Caco-2 (cell line): Measurements from ENCODE around the gene TMEM235. TPM values are rescaled to one million over a fixed set of nuclear protein-coding genes. Genes with fewer than 3 reads are reported as not detected.

ENCODE experiments used
- BruUV-seq: library from RNA; stranded (reverse); fragments of 400-500 nt; replicated peaks from 2 replicates; lab custom pipeline; 2021; lab: Mats Ljungman, UMichigan
- CTCF ChIA-PET: fragments of 300-600 bp; sonication (Branson Sonifier 250); formaldehyde crosslinking; loops from one replicate; lab custom pipeline; 2022; ENCODE audit warnings: antibody characterized with exemption; lab: Charles Lee
- POLR2A ChIA-PET: fragments of 300-600 bp; sonication (Branson Sonifier 250); formaldehyde crosslinking; loops from one replicate; lab custom pipeline; 2022; ENCODE audit warnings: antibody characterized with exemption; lab: Charles Lee
- DNase-seq, 2 experiments: peaks; one replicate each; pipeline versions ENCODE4 v3.0.0 to v3.0.0-alpha.2; 2020 to 2022
- H3K27me3 ChIP-seq: replicated peaks from 2 replicates; pipeline ENCODE4 v1.6.0; 2011; ENCODE audit warnings: low read length; ENCODE audit not compliant: control insufficient read depth, insufficient read depth
- H3K36me3 ChIP-seq: 2 replicates; pipeline ENCODE4 v1.5.1; 2011; ENCODE audit warnings: low read length; ENCODE audit not compliant: control insufficient read depth, insufficient read depth
- H3K4me1 ChIP-seq: fragments of 250-450 bp; sonication (Bioruptor Pico); 2 replicates; pipeline ENCODE4 v1.5.1; 2020; ENCODE audit warnings: mild to moderate bottlenecking
- H3K4me3 ChIP-seq: 2 replicates; pipeline ENCODE4 v1.5.1; 2011; ENCODE audit warnings: low read depth, mild to moderate bottlenecking, control low read depth, low read length
- H3K9me3 ChIP-seq: fragments of 250-450 bp; sonication (Bioruptor Pico); 2 replicates; pipeline ENCODE4 v1.5.1; 2020; ENCODE audit warnings: mild to moderate bottlenecking, moderate library complexity
- H3K27ac Mint-ChIP-seq: one replicate; pipeline ENCODE4 v1.8.0; 2022; ENCODE audit warnings: mixed read lengths; ENCODE audit not compliant: unreplicated experiment
- H3K27me3 Mint-ChIP-seq: one replicate; pipeline ENCODE4 v1.8.0; 2022; ENCODE audit warnings: mixed read lengths; ENCODE audit not compliant: insufficient read depth, unreplicated experiment
- H3K36me3 Mint-ChIP-seq: one replicate; pipeline ENCODE4 v1.8.0; 2022; ENCODE audit warnings: mild to moderate bottlenecking, mixed read lengths; ENCODE audit not compliant: insufficient read depth, unreplicated experiment
- H3K4me1 Mint-ChIP-seq: one replicate; pipeline ENCODE4 v1.8.0; 2022; ENCODE audit warnings: low read depth, mixed read lengths; ENCODE audit not compliant: unreplicated experiment
- H3K4me3 Mint-ChIP-seq: one replicate; pipeline ENCODE4 v1.8.0; 2022; ENCODE audit warnings: mild to moderate bottlenecking, moderate library complexity, mixed read lengths; ENCODE audit not compliant: unreplicated experiment
- H3K9me3 Mint-ChIP-seq: one replicate; pipeline ENCODE4 v1.8.0; 2022; ENCODE audit warnings: mixed read lengths; ENCODE audit not compliant: unreplicated experiment
- intact Hi-C: fragments of 100-400 bp; cut with micrococcal nuclease; formaldehyde crosslinking; loops from one replicate; pipeline ENCODE4 v1.10.0; 2022; ENCODE audit not compliant: unreplicated experiment
- total RNA-seq: library from RNA; stranded (reverse); gene quantifications from 2 replicates; pipeline ENCODE4 v1.2.3, GENCODE V29; 2022
- TF ChIP-seq, protein P1 (sequence below), 2 experiments: fragments of 200-600 bp in 1 of 2; IDR thresholded peaks; 1 replicate in 1 of 2; 2 replicates in 1 of 2; pipeline versions ENCODE4 v1.5.1 to v1.8.0; 2011 to 2022; ENCODE audit warnings: antibody characterized with exemption in 1 of 2, control low read depth in 1 of 2, inconsistent platforms in 1 of 2, low read depth in 1 of 2, low read length in 1 of 2, mild to moderate bottlenecking in 1 of 2, moderate library complexity in 1 of 2; ENCODE audit not compliant: insufficient read depth in 1 of 2, severe bottlenecking in 1 of 2, unreplicated experiment in 1 of 2

TMEM235 gene
- total RNA-seq, 1 experiment from 2014 or later, result not detected

DNA sequence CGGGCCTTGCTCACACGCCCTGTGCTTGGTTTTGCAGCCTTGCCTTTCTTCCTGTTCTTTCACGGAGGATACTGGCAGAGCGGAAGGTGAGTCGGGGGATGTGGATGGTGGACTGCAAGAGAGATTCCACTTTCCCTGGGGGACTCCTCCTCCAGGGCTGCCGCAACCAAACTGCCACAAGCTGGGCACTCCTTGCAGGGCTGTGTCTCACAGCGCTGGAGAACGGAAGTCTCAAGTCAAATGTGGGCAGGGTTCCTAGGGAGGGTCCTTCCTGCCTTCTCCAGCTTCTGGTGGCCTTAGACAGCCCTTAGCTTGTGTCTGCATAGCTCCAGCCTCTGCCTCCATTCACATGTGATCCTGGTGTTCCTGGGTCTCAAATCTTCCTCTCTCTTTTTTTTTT lies 28.8 kb upstream of the TMEM235 start:
- ChIA-PET CTCF (no interaction called here), POLR2A (interaction anchor here (1.3 kb wide), 1 partner anchor 16 kb away, joined by 4 read pairs; the partner anchor contains the start of genes AFMID and TK1)
- H3K27me3 Mint-ChIP-seq, result no peaks in the 10 kb centered on the region

DNA sequence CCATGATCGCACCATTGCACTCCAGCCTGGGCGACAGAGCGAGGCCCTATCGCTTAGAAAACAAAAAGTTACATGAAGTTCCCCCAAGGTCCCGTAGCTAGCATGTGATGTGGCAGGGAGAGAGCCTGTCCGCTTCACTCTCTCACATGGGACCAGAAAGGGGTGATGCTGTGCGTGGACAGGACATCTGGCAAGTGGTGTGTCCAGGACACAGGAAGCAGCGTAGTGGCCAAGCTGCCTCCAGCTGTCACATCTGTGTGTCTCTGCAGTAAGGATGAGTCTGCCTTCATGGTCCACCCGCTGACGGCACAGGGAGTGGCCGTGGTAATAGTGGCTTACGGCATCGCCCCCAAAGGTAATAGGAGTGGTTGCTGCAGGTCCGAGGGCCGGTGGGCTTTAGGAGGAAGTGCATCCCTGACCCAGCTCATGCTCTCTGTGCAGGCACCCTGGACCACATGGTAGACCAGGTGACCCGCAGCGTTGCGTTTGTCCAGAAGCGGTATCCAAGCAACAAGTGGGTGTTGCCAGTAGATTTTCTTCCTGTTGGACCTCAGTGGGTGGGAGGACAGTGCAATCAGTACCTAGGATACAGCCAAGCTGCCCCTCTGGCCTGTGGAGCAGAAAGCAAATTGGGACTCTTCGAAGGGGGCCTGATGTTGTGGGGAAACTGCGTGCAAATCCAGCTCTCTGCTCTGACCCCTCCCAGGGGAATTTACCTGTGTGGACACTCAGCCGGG lies 26.9 kb upstream of the TMEM235 start:
- H3K27ac Mint-ChIP-seq, result no peak overlapping the region
- Histone ChIP-seq H3K9me3 (no peaks in the 10 kb centered on the region), H3K4me3 (no peak overlapping the region), H3K27me3 (no peaks in the 10 kb centered on the region), H3K4me1 (peaks cover 2% of the 10 kb centered on the region), H3K36me3 (peaks cover 2% of the 10 kb centered on the region)
- BruUV-seq, result no TSS peak
- intact Hi-C loops, result no loop called here
- no peak overlapping the region for H3K4me3 Mint-ChIP-seq
- POLR2A ChIA-PET, result interaction anchor here (1.0 kb wide), 1 partner anchor 18 kb away, joined by 3 read pairs; the partner anchor contains the start of genes AFMID and TK1
- H3K36me3 Mint-ChIP-seq, result peaks cover under 1% of the 10 kb centered on the region
- CTCF ChIA-PET, result interaction anchor here (1.7 to 2.9 kb wide), 2 partner anchors 18 to 28 kb away, joined by 4 to 9 read pairs; partner anchors contain the start of genes AFMID and TK1
- DNase-seq, result no peak
- TF ChIP-seq, protein P1, sequence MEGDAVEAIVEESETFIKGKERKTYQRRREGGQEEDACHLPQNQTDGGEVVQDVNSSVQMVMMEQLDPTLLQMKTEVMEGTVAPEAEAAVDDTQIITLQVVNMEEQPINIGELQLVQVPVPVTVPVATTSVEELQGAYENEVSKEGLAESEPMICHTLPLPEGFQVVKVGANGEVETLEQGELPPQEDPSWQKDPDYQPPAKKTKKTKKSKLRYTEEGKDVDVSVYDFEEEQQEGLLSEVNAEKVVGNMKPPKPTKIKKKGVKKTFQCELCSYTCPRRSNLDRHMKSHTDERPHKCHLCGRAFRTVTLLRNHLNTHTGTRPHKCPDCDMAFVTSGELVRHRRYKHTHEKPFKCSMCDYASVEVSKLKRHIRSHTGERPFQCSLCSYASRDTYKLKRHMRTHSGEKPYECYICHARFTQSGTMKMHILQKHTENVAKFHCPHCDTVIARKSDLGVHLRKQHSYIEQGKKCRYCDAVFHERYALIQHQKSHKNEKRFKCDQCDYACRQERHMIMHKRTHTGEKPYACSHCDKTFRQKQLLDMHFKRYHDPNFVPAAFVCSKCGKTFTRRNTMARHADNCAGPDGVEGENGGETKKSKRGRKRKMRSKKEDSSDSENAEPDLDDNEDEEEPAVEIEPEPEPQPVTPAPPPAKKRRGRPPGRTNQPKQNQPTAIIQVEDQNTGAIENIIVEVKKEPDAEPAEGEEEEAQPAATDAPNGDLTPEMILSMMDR (IDR thresholded peaks at IDR 0.05; ENCODE audit: insufficient read depth in 1 of 2, low read depth in 1 of 2, low read length in 1 of 2, severe bottlenecking in 1 of 2, unreplicated experiment in 1 of 2), result no peak
- H3K9me3 Mint-ChIP-seq, result no peaks in the 10 kb centered on the region
- H3K27me3 Mint-ChIP-seq, result no peaks in the 10 kb centered on the region
- no peaks in the 10 kb centered on the region for H3K4me1 Mint-ChIP-seq

More for the DNA sequence above, 28.8 kb upstream of the TMEM235 start:
- no peaks in the 10 kb centered on the region for H3K27me3 ChIP-seq
- peaks cover 15% of the 10 kb centered on the region for H3K36me3 Mint-ChIP-seq
- H3K4me1 ChIP-seq, result peaks cover 11% of the 10 kb centered on the region
- no peaks in the 10 kb centered on the region for H3K9me3 Mint-ChIP-seq
- H3K4me1 Mint-ChIP-seq, result peaks cover 8% of the 10 kb centered on the region
- DNase-seq, result no peak
- no TSS peak for BruUV-seq
- no peak overlapping the region for H3K4me3 ChIP-seq
- H3K9me3 ChIP-seq, result no peaks in the 10 kb centered on the region
- H3K4me3 Mint-ChIP-seq, result no peak overlapping the region
- TF ChIP-seq, protein P1 (IDR thresholded peaks at IDR 0.05; ENCODE audit: insufficient read depth in 1 of 2, low read depth in 1 of 2, low read length in 1 of 2, severe bottlenecking in 1 of 2, unreplicated experiment in 1 of 2), result no peak
- no peak overlapping the region for H3K27ac Mint-ChIP-seq
- intact Hi-C loops, result no loop called here
- peaks cover 4% of the 10 kb centered on the region for H3K36me3 ChIP-seq

DNA sequence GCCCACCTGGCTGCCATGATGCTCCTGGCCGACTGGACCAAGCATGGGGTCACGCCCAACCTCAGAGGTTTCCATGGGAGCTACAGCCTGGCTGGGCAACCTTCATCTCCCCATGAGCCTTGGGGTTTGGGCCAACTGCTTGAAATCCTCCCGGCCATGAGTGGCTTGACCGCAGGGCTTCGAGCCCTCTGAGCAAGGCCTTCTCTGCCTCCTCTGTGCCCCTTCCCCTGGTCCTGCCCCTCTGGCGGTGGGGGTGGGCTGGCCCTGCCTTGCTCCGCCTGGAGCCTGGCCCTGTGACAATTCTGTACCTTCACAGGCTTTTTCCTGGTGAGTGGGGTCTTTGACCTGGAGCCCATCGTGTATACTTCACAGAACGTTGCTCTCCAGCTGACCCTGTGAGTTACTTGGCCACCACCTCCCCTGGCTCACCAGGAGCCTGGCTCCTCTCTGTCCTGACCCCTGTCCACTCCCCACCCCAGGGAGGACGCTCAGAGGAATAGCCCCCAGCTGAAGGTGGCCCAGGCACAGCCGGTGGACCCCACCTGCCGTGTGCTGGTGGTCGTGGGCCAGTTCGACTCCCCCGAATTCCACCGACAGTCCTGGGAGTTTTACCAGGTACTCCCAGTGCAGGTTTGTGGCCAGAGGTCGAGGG lies 26.2 kb upstream of the TMEM235 start:
- intact Hi-C loops, result no loop called here
- BruUV-seq, result no TSS peak
- no peaks in the 10 kb centered on the region for H3K27me3 ChIP-seq
- no peak overlapping the region for H3K4me3 ChIP-seq
- ChIA-PET CTCF (interaction anchor here (1.7 to 2.9 kb wide), 2 partner anchors 19 to 29 kb away, joined by 4 to 9 read pairs; partner anchors contain the start of genes AFMID and TK1), POLR2A (interaction anchor here (1.0 kb wide), 1 partner anchor 18 kb away, joined by 3 read pairs; the partner anchor contains the start of genes AFMID and TK1)
- H3K9me3 Mint-ChIP-seq, result no peaks in the 10 kb centered on the region
- no peaks in the 10 kb centered on the region for H3K27me3 Mint-ChIP-seq
- H3K4me1 ChIP-seq, result no peaks in the 10 kb centered on the region
- H3K36me3 Mint-ChIP-seq, result peaks cover 4% of the 10 kb centered on the region
- no peaks in the 10 kb centered on the region for H3K9me3 ChIP-seq
- TF ChIP-seq, protein P1 (IDR thresholded peaks at IDR 0.05; ENCODE audit: insufficient read depth in 1 of 2, low read depth in 1 of 2, low read length in 1 of 2, severe bottlenecking in 1 of 2, unreplicated experiment in 1 of 2), result no peak
- H3K4me3 Mint-ChIP-seq, result no peak overlapping the region
- H3K27ac Mint-ChIP-seq, result no peak overlapping the region
- H3K36me3 ChIP-seq, result peaks cover 2% of the 10 kb centered on the region
- no peaks in the 10 kb centered on the region for H3K4me1 Mint-ChIP-seq
- no peak for DNase-seq
